HEK293 (cell line): ENCODE data around the gene NEURL4.

Experiments
- CTCF ChIA-PET: fragments of 350-600 bp; formaldehyde crosslinking; extraction: SDS; loops from one replicate; lab custom pipeline; 2021; ENCODE audit warnings: antibody characterized with exemption; lab: Yijun Ruan, JAX
- POLR2A ChIA-PET: fragments of 300-600 bp; formaldehyde crosslinking; extraction: SDS; loops from one replicate; lab custom pipeline; 2020; ENCODE audit warnings: antibody characterized with exemption, inconsistent platforms; lab: Yijun Ruan, JAX
- H3K27ac ChIP-seq: fragments of 200-500 bp; sonication (Bioruptor generic); 2 replicates; pipeline ENCODE4 v1.5.1; 2014; ENCODE audit warnings: low read depth, low read length, control low read depth, inconsistent platforms; ENCODE audit errors: extremely low read depth
- H3K36me3 ChIP-seq, 2 experiments: fragments of 200-500 bp in 1 of 2; sonication (Bioruptor generic) in 1 of 2; 1 replicate in 1 of 2; 2 replicates in 1 of 2; pipeline ENCODE4 v1.5.1; 2014 to 2017; ENCODE audit warnings: inconsistent platforms in 2 of 2, low read length in 2 of 2; ENCODE audit not compliant: control insufficient read depth in 2 of 2, insufficient read depth in 1 of 2
- H3K4me1 ChIP-seq: fragments of 200-500 bp; sonication (Bioruptor generic); 2 replicates; pipeline ENCODE4 v1.5.1; 2014; ENCODE audit warnings: mild to moderate bottlenecking, low read length, inconsistent platforms; ENCODE audit not compliant: control insufficient read depth, insufficient read depth
- H3K4me3 ChIP-seq: 2 replicates; pipeline ENCODE4 v1.5.1; 2011; ENCODE audit warnings: low read depth, mild to moderate bottlenecking, control low read depth, low read length, moderate library complexity
- H3K9me3 ChIP-seq: fragments of 200-500 bp; sonication (Bioruptor generic); 2 replicates; pipeline ENCODE4 v1.5.1; 2014; ENCODE audit warnings: low read depth, low read length, inconsistent platforms; ENCODE audit not compliant: control insufficient read depth, insufficient read depth
- ATF2 ChIP-seq: fragments of 450-650 bp; formaldehyde crosslinking; IDR thresholded peaks from 2 replicates; pipeline ENCODE4 v1.5.1; 2016; ENCODE audit warnings: missing biosample characterization, missing genetic modification characterization, low read depth
- CTCF ChIP-seq: fragments of 450-650 bp; formaldehyde crosslinking; IDR thresholded peaks from 2 replicates; pipeline ENCODE4 v1.5.1; 2016; ENCODE audit warnings: missing biosample characterization, missing genetic modification characterization
- MEIS1 ChIP-seq: sonication (generic); formaldehyde crosslinking; IDR thresholded peaks from 2 replicates; pipeline ENCODE4 v1.8.1; 2022; ENCODE audit warnings: missing genetic modification reagents, mild to moderate bottlenecking, borderline replicate concordance
- PATZ1 ChIP-seq: fragments of 450-650 bp; formaldehyde crosslinking; IDR thresholded peaks from 2 replicates; pipeline ENCODE4 v1.5.1; 2016; ENCODE audit warnings: missing biosample characterization, missing genetic modification characterization
- PRDM1 ChIP-seq: fragments of 450-650 bp; formaldehyde crosslinking; IDR thresholded peaks from 2 replicates; pipeline ENCODE4; 2016; ENCODE audit warnings: missing biosample characterization, missing genetic modification characterization
- SCRT1 ChIP-seq: fragments of 450-650 bp; formaldehyde crosslinking; IDR thresholded peaks from 2 replicates; pipeline ENCODE4 v1.5.1; 2016; ENCODE audit warnings: missing biosample characterization, missing genetic modification characterization, borderline replicate concordance
- SP3 ChIP-seq: fragments of 450-650 bp; formaldehyde crosslinking; IDR thresholded peaks from 2 replicates; pipeline ENCODE4 v1.5.1; 2016; ENCODE audit warnings: missing biosample characterization, missing genetic modification characterization
- WT1 ChIP-seq: fragments of 450-650 bp; formaldehyde crosslinking; IDR thresholded peaks from 2 replicates; pipeline ENCODE4 v1.5.1; 2016; ENCODE audit warnings: missing biosample characterization, missing genetic modification characterization
- ZFP3 ChIP-seq: fragments of 450-650 bp; formaldehyde crosslinking; IDR thresholded peaks from 2 replicates; pipeline ENCODE4 v1.5.1; 2016; ENCODE audit warnings: low read depth, missing biosample characterization, missing genetic modification characterization
- ZNF133 ChIP-seq: fragments of 450-650 bp; formaldehyde crosslinking; IDR thresholded peaks from 2 replicates; pipeline ENCODE4 v1.5.1; 2016; ENCODE audit warnings: missing biosample characterization, missing genetic modification characterization
- ZNF23 ChIP-seq: fragments of 450-650 bp; formaldehyde crosslinking; IDR thresholded peaks from 2 replicates; pipeline ENCODE4 v1.5.1; 2016; ENCODE audit warnings: missing biosample characterization, missing genetic modification characterization, borderline replicate concordance
- ZNF366 ChIP-seq: fragments of 450-650 bp; formaldehyde crosslinking; conservative IDR thresholded peaks from 2 replicates; pipeline ENCODE4 v1.5.1; 2016; ENCODE audit warnings: missing biosample characterization, missing genetic modification characterization
- ZNF433 ChIP-seq: fragments of 450-650 bp; formaldehyde crosslinking; IDR thresholded peaks from 2 replicates; pipeline ENCODE4 v1.5.1; 2016; ENCODE audit warnings: missing biosample characterization, missing genetic modification characterization, low read depth
- ZNF518A ChIP-seq: fragments of 450-650 bp; formaldehyde crosslinking; conservative IDR thresholded peaks from 2 replicates; pipeline ENCODE4 v1.5.1; 2016; ENCODE audit warnings: low read depth, missing biosample characterization, missing genetic modification characterization
- ZNF621 ChIP-seq: fragments of 450-650 bp; formaldehyde crosslinking; IDR thresholded peaks from 2 replicates; pipeline ENCODE4 v1.5.1; 2017; ENCODE audit warnings: missing biosample characterization, missing genetic modification characterization
- ZNF660 ChIP-seq: fragments of 450-650 bp; IDR thresholded peaks from 2 replicates; pipeline ENCODE4 v1.5.1; 2018; ENCODE audit warnings: missing biosample characterization, mild to moderate bottlenecking, missing genetic modification characterization
- ZNF704 ChIP-seq: fragments of 450-650 bp; formaldehyde crosslinking; IDR thresholded peaks from 2 replicates; pipeline ENCODE4 v1.5.1; 2016; ENCODE audit warnings: missing biosample characterization, missing genetic modification characterization
- ZNF747 ChIP-seq: fragments of 450-650 bp; formaldehyde crosslinking; IDR thresholded peaks from 2 replicates; pipeline ENCODE4 v1.5.1; 2016; ENCODE audit warnings: missing biosample characterization, missing genetic modification characterization
- ZNF777 ChIP-seq: fragments of 450-650 bp; formaldehyde crosslinking; IDR thresholded peaks from 2 replicates; pipeline ENCODE4 v1.5.1; 2017; ENCODE audit warnings: missing biosample characterization, missing genetic modification characterization, borderline replicate concordance
- ZNF843 ChIP-seq: fragments of 450-650 bp; formaldehyde crosslinking; IDR thresholded peaks from 2 replicates; pipeline ENCODE4 v1.5.1; 2016; ENCODE audit warnings: missing biosample characterization, missing genetic modification characterization

NEURL4 gene

GRCh38 chr17:7292194-7292593 is 36.9 kb downstream of the NEURL4 start (continued):
- no peak for TF ChIP-seq PATZ1 (tag by site-specific recombination)
- TF ChIP-seq CTCF (tag by site-specific recombination) = no peak

GRCh38 chr17:7290685-7291084 is 38.5 kb downstream of the NEURL4 start:
- H3K4me3 ChIP-seq = no peak overlapping the region
- CTCF ChIA-PET = interaction anchor here (1.0 to 3.8 kb wide), 3 partner anchors 10 to 245 kb away, joined by 4 to 33 read pairs (median 13); partner anchors contain the start of gene SLC2A4
- H3K4me1 ChIP-seq = peaks cover 3% of the 10 kb centered on the region; the same call in 1 of the 2 replicates
- no peaks in the 10 kb centered on the region for H3K36me3 ChIP-seq
- H3K27ac ChIP-seq = no peak overlapping the region
- H3K9me3 ChIP-seq = no peaks in the 10 kb centered on the region
- no peak for TF ChIP-seq ZNF747 (tag by site-specific recombination)
- TF ChIP-seq ZNF843 (tag by site-specific recombination) = no peak
- TF ChIP-seq ZNF433 (tag by site-specific recombination) = no peak
- TF ChIP-seq ZNF133 (tag by site-specific recombination) = no peak
- TF ChIP-seq ZNF23 (tag by site-specific recombination) = no peak
- TF ChIP-seq PRDM1 (tag by site-specific recombination) = no peak
- TF ChIP-seq ZFP3 (tag by site-specific recombination) = no peak
- no peak for TF ChIP-seq SP3 (tag by site-specific recombination)
- TF ChIP-seq SCRT1 = no peak
- no peak for TF ChIP-seq ZNF660 (tag by site-specific recombination)
- TF ChIP-seq ZNF621 (tag by site-specific recombination) = no peak
- TF ChIP-seq ZNF777 = no peak
- POLR2A ChIA-PET = interaction anchor here (0.5 to 2.0 kb wide), 3 partner anchors 9 to 70 kb away, joined by 4 to 5 read pairs (median 5); partner anchors contain the start of gene SLC2A4

GRCh38 chr17:7290166-7290565 is 39.0 kb downstream of the NEURL4 start:
- Histone ChIP-seq H3K9me3 (no peaks in the 10 kb centered on the region), H3K4me1 (peaks cover 3% of the 10 kb centered on the region; the same call in 1 of the 2 replicates), H3K36me3 (no peaks in the 10 kb centered on the region), H3K27ac (no peak overlapping the region), H3K4me3 (no peak overlapping the region)
- POLR2A ChIA-PET = interaction anchor here (0.5 kb wide), 1 partner anchor 13 kb away, joined by 4 read pairs; no protein-coding TSS in a partner anchor
- TF ChIP-seq ZNF518A (tag by site-specific recombination) = no peak
- no peak for TF ChIP-seq ZNF843 (tag by site-specific recombination)
- no peak for TF ChIP-seq WT1 (tag by site-specific recombination)
- TF ChIP-seq MEIS1 (CRISPR knock-in tag) = no peak
- TF ChIP-seq ATF2 (tag by site-specific recombination) = no peak
- no peak for TF ChIP-seq ZNF704 (tag by site-specific recombination)
- TF ChIP-seq ZNF366 (tag by site-specific recombination) = no peak
- CTCF ChIA-PET = interaction anchor here (2.8 kb wide), 1 partner anchor 244 kb away, joined by 13 read pairs; no protein-coding TSS in a partner anchor
